Measurements from ENCODE around the gene FAM83E. TPM values are rescaled to one million over a fixed set of nuclear protein-coding genes. Genes with fewer than 3 reads are reported as not detected.
A peak's percentile ranks its signal among the peaks of the same experiment; 100 is the strongest.

Gene FAM83E
- total and polyA plus RNA-seq, 2 experiments from 2014 or later = 1.0 to 2.3 TPM

GRCh38 chr19:48615231-48616040 is 560 bp upstream of the FAM83E start:
- Histone ChIP-seq H3F3A (replicated peaks; ENCODE audit: low read depth) (peaks cover 52% of the 10 kb centered on the region), H4K20me1 (replicated peaks; ENCODE audit: insufficient read depth) (peaks cover 21% of the 10 kb centered on the region), H3K79me2 (replicated peaks; ENCODE audit: insufficient read depth) (peaks cover 40% of the 10 kb centered on the region), H3K9me2 (ENCODE audit: insufficient read depth) (no peaks in the 10 kb centered on the region), H3K4me3 (peak overlapping the region; percentile 49), H3K36me3 (ENCODE audit: insufficient read depth) (peaks cover 32% of the 10 kb centered on the region), H3K27ac (ENCODE audit: low read depth) (peak overlapping the region; percentile 99), H2AFZ (no peak overlapping the region), H3K4me2 (peak overlapping the region; percentile 99), H3K4me1 (ENCODE audit: insufficient read depth) (peaks cover 39% of the 10 kb centered on the region), H3K27me3 (ENCODE audit: insufficient read depth) (no peaks in the 10 kb centered on the region)
- H3K4me3 Mint-ChIP-seq = peak overlapping the region; percentile 61
- DNase-seq (ENCODE audit: low spot score) = no peak
- ATAC-seq = no peak; the same call in 2 of the 3 replicates
- peak overlapping the region; percentile 98 for H3K27ac Mint-ChIP-seq
- H3K9me3 Mint-ChIP-seq = no peaks in the 10 kb centered on the region; the same call in 1 of the 3 replicates
- peaks cover 43% of the 10 kb centered on the region for H3K27me3 Mint-ChIP-seq (ENCODE audit: insufficient read depth, low read depth, poor library complexity)
- peaks cover 50% of the 10 kb centered on the region for H3K4me1 Mint-ChIP-seq
- H3K36me3 Mint-ChIP-seq (ENCODE audit: low read depth) = peaks cover 53% of the 10 kb centered on the region
- TF ChIP-seq CREB1 (CRISPR knock-in tag; IDR thresholded peaks at IDR 0.05; ENCODE audit: low read depth) (peak; percentile 57; the same call in 1 of the 2 replicates), ZNF331 (CRISPR knock-in tag; IDR thresholded peaks at IDR 0.05; ENCODE audit: low read depth) (no peak), CTCF (conservative IDR thresholded peaks at IDR 0.05; ENCODE audit: low read depth in 2 of 2) (no peak), NANOG (IDR thresholded peaks at IDR 0.05; ENCODE audit: borderline replicate concordance) (no peak)

- Mint-ChIP-seq H3K4me3 (peak overlapping the region; percentile 61), H3K27me3 (ENCODE audit: insufficient read depth, low read depth, poor library complexity) (peaks cover 42% of the 10 kb centered on the region), H3K36me3 (ENCODE audit: low read depth) (peaks cover 53% of the 10 kb centered on the region), H3K27ac (peak overlapping the region; percentile 98), H3K9me3 (no peaks in the 10 kb centered on the region; the same call in 1 of the 3 replicates), H3K4me1 (peaks cover 42% of the 10 kb centered on the region)
- Histone ChIP-seq H2AFZ (no peak overlapping the region), H4K20me1 (replicated peaks; ENCODE audit: insufficient read depth) (peaks cover 21% of the 10 kb centered on the region), H3K4me2 (peak overlapping the region; percentile 99), H3K27ac (ENCODE audit: low read depth) (peak overlapping the region; percentile 99), H3K9me2 (ENCODE audit: insufficient read depth) (no peaks in the 10 kb centered on the region), H3K27me3 (ENCODE audit: insufficient read depth) (no peaks in the 10 kb centered on the region), H3F3A (replicated peaks; ENCODE audit: low read depth) (peaks cover 47% of the 10 kb centered on the region), H3K79me2 (replicated peaks; ENCODE audit: insufficient read depth) (peaks cover 32% of the 10 kb centered on the region), H3K4me1 (ENCODE audit: insufficient read depth) (peaks cover 39% of the 10 kb centered on the region), H3K4me3 (peak overlapping the region; percentile 49), H3K36me3 (ENCODE audit: insufficient read depth) (peaks cover 32% of the 10 kb centered on the region)
- TF ChIP-seq ZNF114 (CRISPR knock-in tag; IDR thresholded peaks at IDR 0.05) = no peak
- TF ChIP-seq POLR2AphosphoS5 (IDR thresholded peaks at IDR 0.05; ENCODE audit: low read depth) = peak; percentile 2; the same call in 1 of the 2 replicates
- DNase-seq (ENCODE audit: low spot score) (no peak), ATAC-seq (peak; percentile 13)
Observed at GRCh38 chr19:48613852-48614435, 932 bp downstream of the FAM83E start.
